IPS-18a (cell line): ENCODE data around the gene FOXE1.
A peak's percentile ranks its signal among the peaks of the same experiment; 100 is the strongest.

Experiments used
- H3K27ac ChIP-seq: one replicate; pipeline ENCODE4 v1.5.1; 2013; ENCODE audit warnings: low read length
- H3K27me3 ChIP-seq: one replicate; pipeline ENCODE4 v1.6.1; 2013; ENCODE audit warnings: mild to moderate bottlenecking, low read length; ENCODE audit not compliant: control insufficient read depth, insufficient read depth
- H3K36me3 ChIP-seq: one replicate; pipeline ENCODE4 v1.6.1; 2013; ENCODE audit warnings: low read depth, low read length; ENCODE audit not compliant: control insufficient read depth
- H3K4me1 ChIP-seq: one replicate; pipeline ENCODE4 v1.6.1; 2013; ENCODE audit warnings: low read depth, low read length; ENCODE audit not compliant: control insufficient read depth
- H3K4me3 ChIP-seq: one replicate; pipeline ENCODE4 v1.5.1; 2013; ENCODE audit warnings: low read length
- H3K9ac ChIP-seq: one replicate; pipeline ENCODE4 v1.6.1; 2013; ENCODE audit warnings: mild to moderate bottlenecking, low read length, moderate library complexity
- H3K9me3 ChIP-seq: one replicate; pipeline ENCODE4 v1.6.1; 2013; ENCODE audit warnings: low read depth, low read length; ENCODE audit not compliant: control insufficient read depth

The FOXE1 gene

DNA sequence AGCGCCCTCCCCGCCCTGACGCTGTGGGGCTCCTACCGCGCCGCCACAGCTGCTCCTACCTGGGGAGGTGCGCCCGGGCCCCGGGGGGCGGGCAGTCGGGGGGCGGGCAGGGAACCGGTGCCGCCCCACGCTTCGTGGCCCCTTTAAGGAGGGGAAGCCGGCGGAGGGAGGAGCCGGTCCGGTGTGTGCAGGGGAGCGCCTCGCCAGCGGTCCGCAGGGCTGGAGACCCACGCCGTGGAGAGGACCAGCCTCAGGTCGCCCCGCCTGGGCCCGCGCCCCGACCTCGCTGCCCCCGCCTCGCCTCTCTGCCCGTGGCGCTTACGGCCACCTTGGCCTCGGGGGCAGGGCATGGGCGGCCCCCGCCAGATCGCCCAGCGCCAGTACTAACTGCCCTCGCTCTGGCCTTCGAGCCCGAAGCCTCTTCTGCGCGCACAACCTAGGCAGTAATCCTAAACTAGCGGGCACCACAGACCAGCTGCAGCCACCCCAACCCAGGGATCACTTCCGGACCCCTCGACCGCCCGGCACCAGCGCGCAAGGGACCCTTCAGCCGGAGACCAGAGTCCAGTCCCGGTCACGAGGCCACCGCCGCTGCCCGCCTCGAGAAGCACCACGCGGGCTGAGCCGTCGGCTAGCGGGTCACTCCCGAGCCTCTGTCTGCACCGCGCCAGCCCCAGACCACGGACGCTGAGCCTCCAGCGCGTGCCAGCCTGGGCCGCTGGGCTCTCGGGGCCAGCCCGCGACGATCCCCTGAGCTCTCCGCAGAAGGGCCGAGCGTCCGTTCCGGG lies at the start of gene FOXE1:
TSS of gene FOXE1 (plus strand) at position 171 of the 788 bp plus-strand sequence. CDS start 689 bp downstream, outside the sequence.
- Histone ChIP-seq H3K4me3 (peak within 1 kb of the TSS; percentile 43), H3K36me3 (no peaks in the 10 kb centered on the region), H3K9me3 (no peaks in the 10 kb centered on the region), H3K9ac (no peak within 1 kb of the TSS), H3K4me1 (peaks cover 11% of the 10 kb centered on the region), H3K27ac (no peak within 1 kb of the TSS), H3K27me3 (peaks cover 100% of the 10 kb centered on the region)

DNA sequence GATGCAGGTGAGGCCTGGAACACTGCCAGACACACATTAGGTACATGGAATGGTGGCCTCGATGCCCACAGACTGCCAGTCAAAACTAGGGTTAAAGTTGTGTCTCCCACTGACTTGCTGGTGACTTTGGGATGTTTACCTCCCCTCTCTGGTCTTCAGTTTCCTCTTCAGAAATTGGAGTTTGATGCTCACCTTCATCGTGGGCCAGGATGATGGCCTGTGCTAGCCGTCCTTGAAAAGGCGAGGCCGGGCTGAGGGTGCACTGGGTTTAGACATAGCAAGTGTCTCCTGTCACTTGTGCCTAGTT lies 49.0 kb upstream of the FOXE1 start:
- Histone ChIP-seq H3K27me3 (peaks cover 23% of the 10 kb centered on the region), H3K36me3 (no peaks in the 10 kb centered on the region), H3K9me3 (no peaks in the 10 kb centered on the region), H3K9ac (no peak overlapping the region), H3K4me3 (peak overlapping the region; percentile 53), H3K4me1 (peaks cover 9% of the 10 kb centered on the region), H3K27ac (no peak overlapping the region)

DNA sequence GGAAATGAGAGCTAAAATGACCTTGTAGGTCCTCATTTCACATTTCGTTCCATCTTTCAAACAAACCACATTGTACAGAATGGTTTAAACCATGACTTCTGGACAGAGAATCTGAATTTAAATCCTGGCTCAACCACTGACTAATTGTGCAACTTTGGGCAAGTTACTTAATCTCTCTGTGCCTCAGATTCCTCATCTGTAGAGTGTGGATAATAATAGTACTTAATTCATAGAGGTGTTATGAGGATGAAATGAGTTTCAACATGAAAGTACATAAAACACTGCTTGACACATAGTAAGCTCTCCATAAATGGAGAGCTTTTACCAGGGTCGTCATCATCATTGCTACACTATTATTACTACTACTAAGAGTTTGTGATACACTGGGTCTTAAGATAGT lies 46.3 kb upstream of the FOXE1 start:
- H3K36me3 ChIP-seq, result no peaks in the 10 kb centered on the region
- no peak overlapping the region for H3K9ac ChIP-seq
- H3K4me1 ChIP-seq, result peaks cover 22% of the 10 kb centered on the region
- no peak overlapping the region for H3K27ac ChIP-seq
- H3K9me3 ChIP-seq, result no peaks in the 10 kb centered on the region
- H3K4me3 ChIP-seq, result no peak overlapping the region
- H3K27me3 ChIP-seq, result peaks cover 17% of the 10 kb centered on the region

DNA sequence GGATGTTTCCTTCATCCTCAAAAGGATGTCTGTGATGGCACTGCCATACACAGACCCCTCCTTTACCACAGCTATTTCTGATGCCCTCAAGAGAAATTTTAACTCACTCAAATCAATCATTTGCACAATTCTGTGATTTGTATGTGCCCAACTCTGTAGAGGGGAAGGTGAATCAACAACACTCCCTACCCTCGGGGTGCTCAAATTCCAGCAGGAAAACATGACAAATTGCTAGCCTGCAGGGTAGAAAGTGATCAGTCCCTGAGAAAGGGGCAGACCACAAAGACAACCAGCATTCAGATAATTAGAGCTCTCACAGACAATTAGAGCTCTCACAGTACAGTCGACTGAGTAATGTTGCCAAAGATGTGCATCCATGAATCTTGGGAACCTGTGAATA lies 45.3 kb upstream of the FOXE1 start:
- Histone ChIP-seq H3K27ac (no peak overlapping the region), H3K4me3 (no peak overlapping the region), H3K36me3 (no peaks in the 10 kb centered on the region), H3K27me3 (peaks cover 13% of the 10 kb centered on the region), H3K9me3 (no peaks in the 10 kb centered on the region), H3K9ac (no peak overlapping the region), H3K4me1 (peaks cover 22% of the 10 kb centered on the region)

DNA sequence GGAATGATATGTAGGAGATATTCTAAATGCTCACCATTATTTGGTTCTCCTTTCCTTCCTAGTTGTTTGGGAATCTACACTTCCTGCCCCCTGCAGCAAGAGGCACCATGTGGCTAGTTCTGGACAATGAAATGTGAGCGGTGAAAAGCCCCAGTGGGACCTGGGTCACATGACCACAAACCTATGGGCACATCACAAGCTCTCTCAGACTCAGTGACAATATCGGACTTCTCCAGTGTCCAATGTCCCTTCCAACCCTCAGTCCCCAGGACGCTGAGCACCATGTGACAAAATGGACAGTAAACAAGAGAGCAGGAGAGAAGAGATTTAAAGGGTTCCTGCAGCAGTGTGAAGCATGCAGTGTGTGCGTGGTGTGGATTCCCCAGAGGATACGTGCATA lies 44.6 kb upstream of the FOXE1 start:
- Histone ChIP-seq H3K4me3 (no peak overlapping the region), H3K4me1 (peaks cover 22% of the 10 kb centered on the region), H3K9ac (no peak overlapping the region), H3K36me3 (no peaks in the 10 kb centered on the region), H3K27ac (no peak overlapping the region), H3K9me3 (no peaks in the 10 kb centered on the region), H3K27me3 (peaks cover 13% of the 10 kb centered on the region)

DNA sequence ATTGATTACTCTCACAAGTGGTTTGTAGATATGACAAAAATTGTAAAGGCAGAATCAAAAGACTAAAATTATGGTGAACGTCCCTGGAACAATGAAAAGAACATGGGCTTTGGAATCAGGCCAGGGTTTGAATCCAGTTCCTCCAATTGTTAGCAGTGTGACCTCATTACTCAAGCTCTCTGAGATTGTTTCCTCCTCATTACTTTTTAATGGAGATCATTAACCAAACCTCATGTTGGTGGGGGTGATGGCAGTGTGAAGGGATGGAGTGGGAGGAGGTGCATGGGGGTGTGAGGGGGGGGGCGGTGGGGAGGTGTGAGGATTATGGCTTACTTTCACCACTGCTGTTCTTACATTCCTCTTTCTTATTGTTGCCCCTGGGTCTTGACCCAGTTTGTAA lies 44.1 kb upstream of the FOXE1 start:
- no peak overlapping the region for H3K4me3 ChIP-seq
- H3K4me1 ChIP-seq, result peaks cover 22% of the 10 kb centered on the region
- peaks cover 11% of the 10 kb centered on the region for H3K27me3 ChIP-seq
- H3K9me3 ChIP-seq, result no peaks in the 10 kb centered on the region
- H3K36me3 ChIP-seq, result no peaks in the 10 kb centered on the region
- no peak overlapping the region for H3K27ac ChIP-seq
- no peak overlapping the region for H3K9ac ChIP-seq

DNA sequence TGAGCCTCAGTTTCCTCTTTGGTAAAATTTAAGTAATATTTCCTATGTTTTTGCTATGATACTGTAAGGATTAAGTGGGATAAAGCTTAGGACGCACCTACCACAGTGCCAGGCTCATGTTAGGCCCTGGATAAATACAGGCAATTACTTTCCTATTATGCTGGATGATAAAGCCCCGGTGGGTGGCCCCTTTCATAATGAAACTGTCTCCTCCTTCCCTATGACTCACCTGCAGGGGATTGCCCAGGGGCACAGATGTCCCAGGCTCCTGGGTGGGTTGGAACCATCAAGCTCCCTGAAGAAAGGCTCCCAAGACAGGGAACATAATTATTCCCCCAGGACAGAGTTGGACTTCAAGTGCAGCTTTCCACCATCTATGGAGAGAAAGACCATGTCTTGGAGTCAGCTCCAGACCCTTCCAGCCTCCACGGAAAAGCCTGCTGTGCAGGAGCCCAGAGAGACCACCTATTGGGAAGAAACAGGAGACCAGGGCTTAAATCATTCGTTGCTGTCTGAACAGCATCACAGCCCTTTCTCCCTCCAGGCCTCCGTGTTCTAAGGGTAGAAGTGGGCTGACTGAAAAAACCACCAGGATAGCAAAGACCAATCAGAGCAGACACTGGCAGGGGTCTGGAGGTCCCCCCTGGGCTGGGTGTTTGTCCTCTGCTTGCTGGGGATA lies 43.2 kb upstream of the FOXE1 start:
- Histone ChIP-seq H3K4me3 (no peak overlapping the region), H3K27me3 (peaks cover 5% of the 10 kb centered on the region), H3K36me3 (no peaks in the 10 kb centered on the region), H3K9me3 (no peaks in the 10 kb centered on the region), H3K27ac (no peak overlapping the region), H3K4me1 (peaks cover 22% of the 10 kb centered on the region), H3K9ac (no peak overlapping the region)

DNA sequence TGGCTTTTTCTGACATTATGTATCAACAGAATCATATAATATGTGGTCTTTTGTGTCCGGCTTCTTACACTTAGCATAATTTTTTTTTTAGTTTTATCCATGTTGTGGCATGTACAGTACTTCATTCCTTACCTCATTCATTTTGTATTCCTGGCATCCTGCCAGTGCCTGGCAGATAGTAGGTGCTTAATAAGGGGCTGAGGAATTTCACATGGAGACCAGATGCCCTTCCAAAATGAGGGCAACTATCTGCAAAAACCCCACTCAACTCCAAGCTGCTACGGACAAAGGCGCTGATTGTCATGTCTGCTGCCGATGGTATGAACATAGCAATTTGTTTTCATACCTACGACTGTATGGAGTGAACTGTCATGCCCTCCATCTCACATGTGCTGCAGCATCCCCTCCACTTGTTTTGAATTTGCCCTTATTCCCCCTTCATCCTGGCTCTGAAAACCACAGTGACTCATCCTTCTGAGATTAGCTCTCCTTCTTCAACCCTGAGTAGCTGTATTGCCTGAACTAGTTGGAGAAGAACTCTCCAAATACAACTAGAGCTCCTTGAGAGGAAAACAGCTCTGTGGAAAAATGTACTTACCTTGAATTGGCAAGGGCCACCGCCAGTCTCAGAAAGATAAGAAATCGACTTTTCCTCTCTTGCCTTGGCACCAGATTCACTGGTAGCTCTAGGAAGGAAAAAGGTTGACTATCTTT lies 41.3 kb upstream of the FOXE1 start:
- Histone ChIP-seq H3K36me3 (no peaks in the 10 kb centered on the region), H3K4me1 (peaks cover 22% of the 10 kb centered on the region), H3K4me3 (no peak overlapping the region), H3K27ac (no peak overlapping the region), H3K9me3 (no peaks in the 10 kb centered on the region), H3K9ac (no peak overlapping the region), H3K27me3 (peaks cover 5% of the 10 kb centered on the region)

DNA sequence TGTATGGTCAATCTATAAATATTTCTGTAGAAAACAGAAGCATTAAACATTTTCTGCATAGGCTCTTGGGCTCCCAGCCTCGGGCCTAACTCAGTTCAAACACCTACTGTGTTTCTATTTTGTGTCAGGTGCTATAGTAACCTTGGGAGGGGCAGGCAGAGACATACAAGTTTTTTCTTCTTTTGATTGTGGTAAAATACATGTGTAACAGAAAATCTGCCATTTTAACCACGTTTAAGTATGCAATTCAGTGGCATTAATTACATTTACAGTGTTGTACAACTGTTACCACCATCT lies 40.8 kb upstream of the FOXE1 start:
- peaks cover 5% of the 10 kb centered on the region for H3K27me3 ChIP-seq
- H3K4me1 ChIP-seq, result peaks cover 22% of the 10 kb centered on the region
- H3K9ac ChIP-seq, result no peak overlapping the region
- H3K9me3 ChIP-seq, result no peaks in the 10 kb centered on the region
- H3K4me3 ChIP-seq, result no peak overlapping the region
- H3K36me3 ChIP-seq, result no peaks in the 10 kb centered on the region
- H3K27ac ChIP-seq, result no peak overlapping the region

DNA sequence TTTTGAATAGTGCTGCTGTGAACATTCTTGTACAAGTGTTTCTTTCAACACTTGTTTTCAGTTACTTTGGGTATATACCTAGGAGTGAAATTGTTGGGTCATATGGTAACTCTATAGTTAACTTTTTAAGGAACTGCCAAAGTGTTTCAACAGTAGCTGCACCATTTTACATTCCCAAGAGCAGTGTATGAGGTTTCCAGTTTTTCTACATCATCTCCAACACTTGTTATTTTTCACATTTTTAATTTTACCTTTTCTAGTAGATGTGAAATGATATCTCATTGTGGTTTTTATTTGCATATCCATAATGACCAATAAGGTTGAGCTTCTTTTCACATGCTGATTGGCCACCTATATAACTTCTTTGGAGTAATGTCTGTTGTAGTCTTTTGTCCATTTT lies 40.0 kb upstream of the FOXE1 start:
- H3K4me1 ChIP-seq, result peaks cover 18% of the 10 kb centered on the region
- no peaks in the 10 kb centered on the region for H3K36me3 ChIP-seq
- H3K27ac ChIP-seq, result no peak overlapping the region
- no peak overlapping the region for H3K4me3 ChIP-seq
- no peaks in the 10 kb centered on the region for H3K9me3 ChIP-seq
- no peaks in the 10 kb centered on the region for H3K27me3 ChIP-seq
- no peak overlapping the region for H3K9ac ChIP-seq

DNA sequence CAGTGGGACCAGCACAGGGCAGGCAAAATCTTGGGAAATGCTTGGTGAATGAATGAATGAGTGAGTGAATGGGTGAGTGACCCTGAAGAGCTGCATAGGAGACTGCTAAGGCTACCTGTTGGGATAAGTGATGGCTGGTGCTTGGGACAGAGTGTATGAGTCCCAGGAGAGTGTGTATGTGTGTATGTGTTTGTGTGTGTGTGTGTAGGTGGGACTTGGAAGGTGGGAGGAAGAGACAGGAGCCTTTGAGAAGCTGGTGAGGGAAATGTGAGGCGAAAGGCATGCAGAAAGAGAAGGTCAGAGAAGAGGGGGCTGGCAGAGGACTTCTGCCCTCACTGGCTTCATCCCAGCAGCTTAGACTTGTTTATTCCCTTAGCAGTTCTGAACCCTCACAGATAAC lies 33.3 kb upstream of the FOXE1 start:
- Histone ChIP-seq H3K9ac (no peak overlapping the region), H3K27me3 (no peaks in the 10 kb centered on the region), H3K27ac (no peak overlapping the region), H3K36me3 (no peaks in the 10 kb centered on the region), H3K4me1 (no peaks in the 10 kb centered on the region), H3K9me3 (no peaks in the 10 kb centered on the region), H3K4me3 (no peak overlapping the region)

DNA sequence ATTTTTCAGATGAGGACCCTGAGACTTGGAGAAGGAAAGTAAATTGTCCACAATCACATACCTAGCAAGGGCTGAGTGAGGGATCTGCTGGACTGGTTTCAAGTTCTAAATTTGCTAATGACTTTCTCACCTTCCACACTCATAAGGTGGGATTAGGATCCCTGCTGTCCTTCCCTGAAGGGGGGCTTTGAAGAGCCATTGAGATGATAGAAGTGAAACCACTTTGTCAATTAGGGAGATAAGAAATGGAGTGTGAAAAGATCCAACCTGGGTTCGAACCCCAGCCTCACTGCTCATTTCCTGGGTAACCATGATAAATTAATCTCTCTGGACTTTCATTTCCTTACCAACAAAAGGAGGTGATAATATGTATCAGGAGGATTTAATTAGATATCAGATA lies 32.7 kb upstream of the FOXE1 start:
- H3K27me3 ChIP-seq, result no peaks in the 10 kb centered on the region
- H3K4me1 ChIP-seq, result no peaks in the 10 kb centered on the region
- H3K9ac ChIP-seq, result no peak overlapping the region
- H3K27ac ChIP-seq, result no peak overlapping the region
- H3K9me3 ChIP-seq, result no peaks in the 10 kb centered on the region
- H3K4me3 ChIP-seq, result no peak overlapping the region
- no peaks in the 10 kb centered on the region for H3K36me3 ChIP-seq
